ENCODE measurements around the gene NKAIN2.
"Not testable (repeated sequence)": the region's sequence is repeated elsewhere in the genome, so short reads cannot be mapped to it uniquely, and the experiment has no call there.

Gene NKAIN2

DNA sequence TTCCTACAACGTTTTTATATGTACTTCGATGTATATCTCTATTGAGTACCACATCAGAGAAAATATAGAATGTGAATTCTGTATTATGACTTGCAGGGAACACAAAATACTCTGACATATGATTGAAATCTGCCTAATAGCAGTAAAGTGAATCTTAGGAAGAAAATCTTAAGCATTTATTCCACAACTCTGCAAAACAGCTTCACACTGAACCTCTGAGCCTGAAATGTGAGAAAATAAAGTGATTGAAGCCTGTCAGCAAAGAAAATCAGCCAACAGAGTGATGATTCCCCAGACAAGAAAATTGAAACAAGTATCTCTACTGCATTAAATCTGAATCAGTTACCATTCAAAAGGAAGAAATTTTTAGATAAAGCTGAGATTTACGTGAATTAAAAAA lies 659.1 kb downstream of the NKAIN2 start:
- DNase-seq (ENCODE audit: low read depth), result no peak
- TF ChIP-seq, protein P1, sequence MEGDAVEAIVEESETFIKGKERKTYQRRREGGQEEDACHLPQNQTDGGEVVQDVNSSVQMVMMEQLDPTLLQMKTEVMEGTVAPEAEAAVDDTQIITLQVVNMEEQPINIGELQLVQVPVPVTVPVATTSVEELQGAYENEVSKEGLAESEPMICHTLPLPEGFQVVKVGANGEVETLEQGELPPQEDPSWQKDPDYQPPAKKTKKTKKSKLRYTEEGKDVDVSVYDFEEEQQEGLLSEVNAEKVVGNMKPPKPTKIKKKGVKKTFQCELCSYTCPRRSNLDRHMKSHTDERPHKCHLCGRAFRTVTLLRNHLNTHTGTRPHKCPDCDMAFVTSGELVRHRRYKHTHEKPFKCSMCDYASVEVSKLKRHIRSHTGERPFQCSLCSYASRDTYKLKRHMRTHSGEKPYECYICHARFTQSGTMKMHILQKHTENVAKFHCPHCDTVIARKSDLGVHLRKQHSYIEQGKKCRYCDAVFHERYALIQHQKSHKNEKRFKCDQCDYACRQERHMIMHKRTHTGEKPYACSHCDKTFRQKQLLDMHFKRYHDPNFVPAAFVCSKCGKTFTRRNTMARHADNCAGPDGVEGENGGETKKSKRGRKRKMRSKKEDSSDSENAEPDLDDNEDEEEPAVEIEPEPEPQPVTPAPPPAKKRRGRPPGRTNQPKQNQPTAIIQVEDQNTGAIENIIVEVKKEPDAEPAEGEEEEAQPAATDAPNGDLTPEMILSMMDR (IDR thresholded peaks at IDR 0.05; ENCODE audit: low read depth, low read length, missing control alignments), result no peak
- no peak overlapping the region for H3K4me3 ChIP-seq (ENCODE audit: low read depth, low read length)

DNA sequence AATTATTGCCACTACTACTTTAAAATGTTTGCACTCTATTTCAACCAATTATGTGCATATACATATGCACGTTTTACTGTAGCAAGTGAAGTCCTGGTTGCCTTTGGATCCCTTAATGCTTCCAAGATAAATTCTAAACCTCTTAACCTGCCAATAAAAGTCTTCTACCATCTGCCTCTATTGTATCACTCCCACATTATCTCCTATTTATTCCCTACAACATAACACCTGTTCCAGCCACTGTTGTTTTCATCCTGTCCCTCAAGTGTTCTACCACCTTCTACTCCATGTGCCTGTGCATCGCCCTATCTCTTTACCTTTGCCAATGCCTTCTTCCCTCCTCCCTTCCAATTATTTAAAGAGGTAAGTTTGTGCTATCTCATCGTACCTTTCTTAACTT lies 659.6 kb downstream of the NKAIN2 start:
- TF ChIP-seq, protein P1 (IDR thresholded peaks at IDR 0.05; ENCODE audit: low read depth, low read length, missing control alignments), result no peak
- DNase-seq (ENCODE audit: low read depth), result no peak

DNA sequence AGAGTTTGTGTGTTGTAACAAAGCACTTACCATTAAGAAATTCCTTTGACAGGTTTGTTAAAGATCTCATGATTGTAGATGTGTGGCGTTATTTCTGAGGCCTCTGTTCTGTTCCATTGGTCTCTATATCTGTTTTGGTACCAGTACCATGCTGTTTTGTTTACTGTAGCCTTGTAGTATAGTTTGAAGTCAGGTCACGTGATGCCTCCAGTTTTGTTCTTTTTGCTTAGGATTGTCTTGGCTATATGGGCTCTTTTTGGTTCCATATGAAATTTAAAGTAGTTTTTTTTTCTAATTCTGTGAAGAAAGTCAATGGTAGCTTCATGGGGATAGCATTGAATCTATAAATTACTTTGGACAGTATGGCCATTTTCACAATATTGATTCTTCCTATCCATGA lies 660.9 kb downstream of the NKAIN2 start:
- not testable (repeated sequence) for DNase-seq (ENCODE audit: low read depth); H3K4me3 ChIP-seq (ENCODE audit: low read depth, low read length)

More for the DNA sequence above, 659.6 kb downstream of the NKAIN2 start:
- no peak overlapping the region for H3K4me3 ChIP-seq (ENCODE audit: low read depth, low read length)

DNA sequence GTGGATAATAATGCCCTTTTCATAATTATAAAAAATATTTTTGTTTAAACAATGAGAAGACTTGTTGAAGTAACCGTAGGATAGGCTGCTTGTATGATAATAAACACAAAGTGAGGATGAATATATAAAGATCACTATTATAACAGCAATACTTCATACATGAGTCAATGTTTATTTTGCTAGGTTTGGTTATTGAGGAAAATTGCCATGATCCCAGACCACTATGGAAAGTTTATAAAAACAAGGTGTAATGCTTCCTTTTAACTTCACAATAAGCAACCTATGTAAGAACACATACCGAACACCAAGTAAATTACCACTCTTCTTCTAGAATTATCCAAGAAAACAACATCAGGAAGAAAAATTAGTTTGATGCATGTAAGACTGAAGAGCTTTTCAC lies 663.3 kb downstream of the NKAIN2 start:
- DNase-seq (ENCODE audit: low read depth), result no peak
- no peak overlapping the region for H3K4me3 ChIP-seq (ENCODE audit: low read depth, low read length)
- TF ChIP-seq, protein P1 (IDR thresholded peaks at IDR 0.05; ENCODE audit: low read depth, low read length, missing control alignments), result no peak

DNA sequence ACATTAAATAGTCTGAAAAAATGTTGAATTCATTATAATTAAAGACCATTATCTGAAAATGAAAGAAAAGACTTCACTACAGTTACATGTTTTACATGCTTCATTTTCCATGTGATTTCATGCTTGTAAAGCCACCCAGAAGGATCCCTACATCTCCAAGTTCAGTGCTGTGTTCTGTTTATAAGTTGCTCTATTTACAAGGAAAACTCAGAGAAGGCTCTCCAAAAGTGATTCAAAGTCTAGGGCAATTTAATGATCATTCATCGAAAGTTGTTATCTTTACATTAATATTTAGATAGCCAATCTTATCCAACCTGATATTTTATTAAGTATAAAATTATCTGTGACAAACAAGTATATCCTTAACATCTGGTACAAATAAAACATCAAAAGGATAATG lies 663.7 kb downstream of the NKAIN2 start:
- no peak overlapping the region for H3K4me3 ChIP-seq (ENCODE audit: low read depth, low read length)
- no peak for DNase-seq (ENCODE audit: low read depth)
- TF ChIP-seq, protein P1 (IDR thresholded peaks at IDR 0.05; ENCODE audit: low read depth, low read length, missing control alignments), result no peak

DNA sequence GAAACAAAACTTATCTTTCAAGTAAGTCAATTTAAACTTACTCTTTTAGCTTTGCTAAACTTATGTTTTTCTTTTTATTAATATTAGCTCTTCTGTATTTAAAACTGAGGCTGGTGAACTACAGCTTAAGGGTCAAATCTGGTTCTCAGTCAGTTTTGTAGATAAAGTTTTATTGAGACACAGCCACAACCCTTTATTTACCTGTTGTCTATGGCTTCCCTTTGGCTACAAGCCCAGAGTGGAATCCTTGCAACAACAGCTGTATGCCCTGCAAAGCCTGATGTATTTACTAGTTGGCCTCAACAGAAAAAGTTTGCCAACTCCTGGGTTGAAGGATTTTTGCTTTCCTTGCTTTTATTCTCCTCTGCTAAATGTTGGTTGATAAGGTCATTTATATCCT lies 667.1 kb downstream of the NKAIN2 start:
- H3K4me3 ChIP-seq (ENCODE audit: low read depth, low read length), result no peak overlapping the region
- TF ChIP-seq, protein P1 (IDR thresholded peaks at IDR 0.05; ENCODE audit: low read depth, low read length, missing control alignments), result no peak
- no peak for DNase-seq (ENCODE audit: low read depth)

DNA sequence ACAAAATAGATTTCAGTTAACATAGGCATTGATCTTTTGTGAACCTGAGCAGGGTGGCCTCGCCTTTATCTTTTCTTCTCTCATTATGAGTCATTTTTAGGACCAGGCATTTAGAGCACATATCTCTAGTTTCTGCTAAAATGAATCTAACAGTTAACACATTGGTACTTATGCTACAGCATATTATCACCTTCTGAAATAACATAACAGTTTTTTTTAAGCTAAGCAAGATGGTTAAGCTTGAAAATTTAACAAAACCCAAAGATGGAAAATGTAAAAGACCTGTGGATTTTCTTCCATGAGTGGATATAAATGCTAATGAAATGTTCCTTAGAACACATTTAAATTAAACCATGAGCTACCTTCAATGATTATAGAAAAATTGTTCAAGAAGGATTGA lies 671.5 kb downstream of the NKAIN2 start:
- TF ChIP-seq, protein P1 (IDR thresholded peaks at IDR 0.05; ENCODE audit: low read depth, low read length, missing control alignments), result no peak
- no peak overlapping the region for H3K4me3 ChIP-seq (ENCODE audit: low read depth, low read length)
- DNase-seq (ENCODE audit: low read depth), result no peak

DNA sequence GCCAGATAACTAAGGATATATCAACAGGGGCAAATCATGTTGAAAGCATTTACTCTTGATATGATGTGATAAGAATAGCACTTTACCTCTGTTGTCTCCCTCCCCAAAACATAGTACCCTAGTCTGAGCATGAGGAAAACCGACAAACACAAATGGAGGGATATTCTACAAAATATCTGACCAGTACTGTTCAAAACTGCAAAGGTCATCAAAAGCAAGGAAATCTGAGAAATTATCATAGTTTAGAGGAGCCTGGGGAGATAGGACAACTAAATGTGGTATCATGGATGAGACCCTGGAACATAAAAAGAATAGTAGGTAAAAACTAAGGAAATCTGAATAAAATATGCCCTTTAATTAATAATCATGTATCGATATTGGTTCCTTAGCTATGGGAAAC lies 675.2 kb downstream of the NKAIN2 start:
- DNase-seq (ENCODE audit: low read depth), result no peak
- TF ChIP-seq, protein P1 (IDR thresholded peaks at IDR 0.05; ENCODE audit: low read depth, low read length, missing control alignments), result no peak
- no peak overlapping the region for H3K4me3 ChIP-seq (ENCODE audit: low read depth, low read length)
